ENCODE measurements around the gene MACO1.

Gene MACO1

GRCh38 chr1:25541889-25542658 lies 111.4 kb downstream of the MACO1 start:
- Histone ChIP-seq H3K27ac (no peak overlapping the region), H3K9me3 (ENCODE audit: severe bottlenecking) (no peaks in the 10 kb centered on the region), H3K27me3 (ENCODE audit: insufficient read depth, low read depth, severe bottlenecking) (no peaks in the 10 kb centered on the region), H3K36me3 (no peaks in the 10 kb centered on the region), H3K4me3 (ENCODE audit: low read depth, low read length) (no peak overlapping the region)
- DNase-seq: no peak
- TF ChIP-seq, protein P1, sequence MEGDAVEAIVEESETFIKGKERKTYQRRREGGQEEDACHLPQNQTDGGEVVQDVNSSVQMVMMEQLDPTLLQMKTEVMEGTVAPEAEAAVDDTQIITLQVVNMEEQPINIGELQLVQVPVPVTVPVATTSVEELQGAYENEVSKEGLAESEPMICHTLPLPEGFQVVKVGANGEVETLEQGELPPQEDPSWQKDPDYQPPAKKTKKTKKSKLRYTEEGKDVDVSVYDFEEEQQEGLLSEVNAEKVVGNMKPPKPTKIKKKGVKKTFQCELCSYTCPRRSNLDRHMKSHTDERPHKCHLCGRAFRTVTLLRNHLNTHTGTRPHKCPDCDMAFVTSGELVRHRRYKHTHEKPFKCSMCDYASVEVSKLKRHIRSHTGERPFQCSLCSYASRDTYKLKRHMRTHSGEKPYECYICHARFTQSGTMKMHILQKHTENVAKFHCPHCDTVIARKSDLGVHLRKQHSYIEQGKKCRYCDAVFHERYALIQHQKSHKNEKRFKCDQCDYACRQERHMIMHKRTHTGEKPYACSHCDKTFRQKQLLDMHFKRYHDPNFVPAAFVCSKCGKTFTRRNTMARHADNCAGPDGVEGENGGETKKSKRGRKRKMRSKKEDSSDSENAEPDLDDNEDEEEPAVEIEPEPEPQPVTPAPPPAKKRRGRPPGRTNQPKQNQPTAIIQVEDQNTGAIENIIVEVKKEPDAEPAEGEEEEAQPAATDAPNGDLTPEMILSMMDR (IDR thresholded peaks at IDR 0.05; ENCODE audit: low read depth, low read length): no peak

DNA sequence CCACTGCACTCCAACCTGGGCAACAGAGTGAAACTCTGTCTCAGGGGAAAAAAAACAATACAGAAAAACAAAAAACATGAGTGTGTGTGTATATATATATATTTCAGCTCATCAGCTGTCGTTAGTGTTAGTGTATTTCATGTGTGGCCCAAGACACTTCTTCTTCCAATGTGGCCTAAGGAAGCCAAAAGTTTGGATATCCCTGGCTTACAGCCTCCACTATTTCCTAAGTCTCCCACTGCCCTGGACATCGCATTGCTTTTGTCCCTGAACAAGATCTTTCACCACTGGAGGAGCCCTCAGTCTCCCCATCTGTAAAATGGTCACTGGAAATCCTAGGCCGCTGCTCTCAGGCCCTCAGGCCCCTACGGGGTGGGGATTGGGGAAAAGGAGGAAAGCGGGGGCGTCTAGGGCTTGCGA lies 112.3 kb downstream of the MACO1 start:
- DNase-seq: no peak
- Histone ChIP-seq H3K36me3 (no peaks in the 10 kb centered on the region), H3K27me3 (ENCODE audit: insufficient read depth, low read depth, severe bottlenecking) (no peaks in the 10 kb centered on the region), H3K27ac (no peak overlapping the region), H3K9me3 (ENCODE audit: severe bottlenecking) (no peaks in the 10 kb centered on the region), H3K4me3 (ENCODE audit: low read depth, low read length) (no peak overlapping the region; the same call in 1 of the 2 replicates)
- TF ChIP-seq, protein P1 (IDR thresholded peaks at IDR 0.05; ENCODE audit: low read depth, low read length): no peak

DNA sequence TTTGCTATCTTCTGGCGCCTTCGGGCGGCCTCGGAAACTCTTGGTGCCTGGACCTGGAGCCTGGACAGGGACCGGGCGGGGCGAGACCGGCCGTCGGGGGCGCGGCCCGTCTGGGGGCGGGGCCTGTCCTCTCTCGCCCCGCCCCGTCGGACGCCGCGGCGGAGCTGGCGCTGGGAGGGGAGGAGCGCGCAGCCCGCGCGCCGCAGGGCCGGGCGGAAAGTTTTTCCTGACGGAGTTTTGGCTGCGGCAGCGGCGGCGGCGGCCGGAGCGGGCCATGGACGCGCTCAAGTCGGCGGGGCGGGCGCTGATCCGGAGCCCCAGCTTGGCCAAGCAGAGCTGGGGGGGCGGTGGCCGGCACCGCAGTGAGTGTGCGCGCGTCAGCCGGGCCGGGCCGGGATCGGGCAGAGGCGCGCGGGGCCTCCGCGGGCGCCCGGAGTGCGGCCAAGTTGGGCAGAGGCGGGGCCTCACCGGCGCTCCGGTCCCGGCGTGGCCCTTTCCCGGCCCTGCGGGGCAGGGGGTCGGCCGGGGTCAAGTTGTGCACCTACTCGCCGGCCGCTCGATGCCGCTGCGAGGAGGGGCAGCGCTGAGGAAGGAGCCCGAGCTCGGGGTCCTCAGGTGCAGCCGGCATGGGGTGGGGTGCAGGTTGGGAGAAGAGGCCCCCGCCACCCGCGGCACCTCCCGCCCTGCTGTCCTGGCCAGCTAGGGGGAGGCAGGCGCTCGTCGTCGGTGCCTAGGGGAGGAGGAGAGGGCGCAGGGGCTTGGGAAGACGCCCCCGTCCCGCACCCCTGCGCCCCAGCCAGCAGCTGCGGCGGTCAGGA lies 112.9 kb downstream of the MACO1 start, which contains the start of gene LDLRAP1:
Gene LDLRAP1, plus strand, starts transcription at position 182 of the 818 bp plus-strand sequence. Its CDS starts 93 bp downstream, at position 275.
- no peaks in the 10 kb centered on the region for H3K36me3 ChIP-seq
- no peaks in the 10 kb centered on the region for H3K27me3 ChIP-seq (ENCODE audit: insufficient read depth, low read depth, severe bottlenecking)
- peak; percentile 57 for DNase-seq
- no peak within 1 kb of the TSS for H3K27ac ChIP-seq
- peak within 1 kb of the TSS; percentile 56 for H3K4me3 ChIP-seq (ENCODE audit: low read depth, low read length)
- H3K9me3 ChIP-seq (ENCODE audit: severe bottlenecking): no peaks in the 10 kb centered on the region
- TF ChIP-seq, protein P1 (IDR thresholded peaks at IDR 0.05; ENCODE audit: low read depth, low read length): no peak

DNA sequence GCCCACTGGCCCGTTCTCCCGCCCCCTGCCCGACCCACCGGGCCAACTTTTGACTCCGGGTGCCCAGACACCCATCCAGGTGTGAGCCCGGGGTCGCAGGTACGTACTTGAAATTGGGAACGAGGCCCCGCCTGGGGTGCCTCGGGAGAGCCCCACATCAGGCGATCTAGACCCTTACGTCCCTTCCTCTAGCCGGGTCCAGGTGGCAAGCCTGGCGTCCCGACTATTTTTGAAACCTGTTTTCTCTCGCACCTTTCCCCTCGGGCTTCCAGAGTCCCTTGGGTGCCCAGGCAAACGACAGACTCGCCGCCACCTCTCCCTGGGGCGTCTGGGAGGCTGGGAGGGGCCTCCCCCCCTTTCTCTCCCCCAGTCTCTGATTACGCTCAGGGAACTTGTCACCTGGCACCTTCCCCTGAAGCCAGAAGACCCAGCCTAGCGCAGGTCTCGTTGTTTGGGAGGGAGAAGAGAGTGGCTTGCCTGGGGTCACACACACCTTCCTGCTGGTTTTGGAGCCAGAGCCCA lies 113.6 kb downstream of the MACO1 start:
- TF ChIP-seq, protein P1 (IDR thresholded peaks at IDR 0.05; ENCODE audit: low read depth, low read length): no peak
- Histone ChIP-seq H3K27me3 (ENCODE audit: insufficient read depth, low read depth, severe bottlenecking) (no peaks in the 10 kb centered on the region), H3K27ac (no peak overlapping the region), H3K4me3 (ENCODE audit: low read depth, low read length) (peak overlapping the region; percentile 56), H3K9me3 (ENCODE audit: severe bottlenecking) (no peaks in the 10 kb centered on the region), H3K36me3 (no peaks in the 10 kb centered on the region)
- no peak for DNase-seq

- H3K4me3 ChIP-seq (ENCODE audit: low read depth, low read length): no peak overlapping the region
- H3K9me3 ChIP-seq (ENCODE audit: severe bottlenecking): no peaks in the 10 kb centered on the region
- no peak for DNase-seq
- no peaks in the 10 kb centered on the region for H3K36me3 ChIP-seq
- no peak overlapping the region for H3K27ac ChIP-seq
- H3K27me3 ChIP-seq (ENCODE audit: insufficient read depth, low read depth, severe bottlenecking): no peaks in the 10 kb centered on the region
- TF ChIP-seq, protein P1 (IDR thresholded peaks at IDR 0.05; ENCODE audit: low read depth, low read length): no peak
These were observed 114.1 kb downstream of the MACO1 start for GRCh38 chr1:25544819-25545218.
